Neural cell (in vitro differentiated cells): ENCODE measurements around the gene ATP5F1E. TPM values are rescaled to one million over a fixed set of nuclear protein-coding genes. Genes with fewer than 3 reads are reported as not detected.
"Not testable (repeated sequence)": the region's sequence is repeated elsewhere in the genome, so short reads cannot be mapped to it uniquely, and the experiment has no call there.

ENCODE experiments used
- H2AFZ ChIP-seq: fragments of 200-600, 300-800 bp; sonication (generic), shearing (Covaris generic); 2 replicates; pipeline ENCODE4 v1.6.0; 2014; ENCODE audit warnings: low read depth, mild to moderate bottlenecking, antibody characterized with exemption, low read length, moderate library complexity
- H3F3A ChIP-seq: fragments of 200-600 bp; shearing (Covaris generic); 2 replicates; pipeline ENCODE4 v1.6.1; 2016; ENCODE audit warnings: mild to moderate bottlenecking, moderate library complexity, mixed read lengths, antibody characterized with exemption, low read length; ENCODE audit not compliant: insufficient read depth, poor library complexity, severe bottlenecking
- H3K27ac ChIP-seq: fragments of 200-600, 300-800 bp; sonication (generic), shearing (Covaris generic); 2 replicates; pipeline ENCODE4 v1.5.1; 2014; ENCODE audit warnings: mild to moderate bottlenecking, low read length, moderate library complexity
- H3K27me3 ChIP-seq: fragments of 300-800, 200-600 bp; sonication (generic), shearing (Covaris generic); 2 replicates; pipeline ENCODE4 v1.6.0; 2014; ENCODE audit warnings: mild to moderate bottlenecking, low read depth, low read length, moderate library complexity; ENCODE audit not compliant: insufficient read depth
- H3K36me3 ChIP-seq: fragments of 300-800, 200-600 bp; sonication (generic), shearing (Covaris generic); 2 replicates; pipeline ENCODE4 v1.5.1; 2014; ENCODE audit warnings: mild to moderate bottlenecking, antibody characterized with exemption, low read length, moderate library complexity; ENCODE audit not compliant: insufficient read depth
- H3K4me2 ChIP-seq: fragments of 300-800, 200-600 bp; sonication (generic), shearing (Covaris generic); 2 replicates; pipeline ENCODE4 v1.6.0; 2014; ENCODE audit warnings: mild to moderate bottlenecking, low read length
- H3K4me3 ChIP-seq: fragments of 300-800, 200-600 bp; sonication (generic), shearing (Covaris generic); 2 replicates; pipeline ENCODE4 v1.5.1; 2014; ENCODE audit warnings: mild to moderate bottlenecking, low read length, moderate library complexity
- H3K79me2 ChIP-seq: fragments of 200-600 bp; shearing (Covaris generic); replicated peaks from 2 replicates; pipeline ENCODE4 v1.6.0; 2014; ENCODE audit warnings: mild to moderate bottlenecking, low read length, moderate library complexity; ENCODE audit not compliant: insufficient read depth
- H3K9ac ChIP-seq: fragments of 300-800, 200-600 bp; sonication (generic), shearing (Covaris generic); 2 replicates; pipeline ENCODE4 v1.6.1; 2016; ENCODE audit warnings: mild to moderate bottlenecking, low read length, mixed read lengths
- H3K9me2 ChIP-seq: fragments of 200-600 bp; shearing (Covaris generic); 2 replicates; pipeline ENCODE4 v1.6.1; 2016; ENCODE audit warnings: mild to moderate bottlenecking, low read length, mixed read lengths; ENCODE audit not compliant: insufficient read depth
- H3K9me3 ChIP-seq: fragments of 200-600, 300-800 bp; sonication (generic), shearing (Covaris generic); 2 replicates; pipeline ENCODE4 v1.6.1; 2016; ENCODE audit warnings: mild to moderate bottlenecking, mixed run types, low read length, moderate library complexity, mixed read lengths
- H4K20me1 ChIP-seq: fragments of 200-600 bp; shearing (Covaris generic); 2 replicates; pipeline ENCODE4 v1.6.1; 2016; ENCODE audit warnings: mild to moderate bottlenecking, mixed run types; ENCODE audit not compliant: insufficient read depth
- EP300 ChIP-seq: fragments of 450-650 bp; conservative IDR thresholded peaks from 2 replicates; pipeline ENCODE4 v1.6.1; 2014; ENCODE audit warnings: antibody characterized with exemption, mild to moderate bottlenecking, moderate library complexity; ENCODE audit not compliant: poor library complexity, severe bottlenecking
- EZH2 ChIP-seq: fragments of 200-600, 300-800 bp; shearing (Covaris generic), sonication (generic); IDR thresholded peaks from 2 replicates; pipeline ENCODE4 v1.6.1; 2014; ENCODE audit warnings: antibody characterized with exemption, low read length, borderline replicate concordance, mild to moderate bottlenecking; ENCODE audit not compliant: insufficient read depth, poor library complexity, severe bottlenecking
- MXI1 ChIP-seq: fragments of 450-650 bp; conservative IDR thresholded peaks from 2 replicates; pipeline ENCODE4 v1.6.1; 2014; ENCODE audit warnings: antibody characterized with exemption, mild to moderate bottlenecking; ENCODE audit not compliant: poor library complexity, severe bottlenecking
- POLR2AphosphoS5 ChIP-seq: IDR thresholded peaks from 2 replicates; pipeline ENCODE4 v1.6.1; 2012
- RAD21 ChIP-seq: fragments of 450-650 bp; conservative IDR thresholded peaks from 2 replicates; pipeline ENCODE4 v1.6.1; 2014; ENCODE audit warnings: antibody characterized with exemption, mild to moderate bottlenecking, moderate library complexity
- REST ChIP-seq: IDR thresholded peaks from 2 replicates; pipeline ENCODE4 v1.6.1; 2012; ENCODE audit warnings: borderline replicate concordance
- SMC3 ChIP-seq: fragments of 450-650 bp; conservative IDR thresholded peaks from 2 replicates; pipeline ENCODE4 v1.6.1; 2014; ENCODE audit warnings: antibody characterized with exemption, mild to moderate bottlenecking, moderate library complexity; ENCODE audit not compliant: poor library complexity
- TAF1 ChIP-seq: IDR thresholded peaks from 2 replicates; pipeline ENCODE4 v1.6.1; 2012; ENCODE audit warnings: low read depth
- polyA plus RNA-seq: library from polyadenylated mRNA; depleted of rRNA; stranded (reverse); fragments of >200 nt; gene quantifications from 2 replicates; pipeline ENCODE4 v1.2.3, GENCODE V29; 2014
- TF ChIP-seq, protein P1 (sequence below): fragments of 450-650 bp; IDR thresholded peaks from 2 replicates; pipeline ENCODE4 v1.5.1; 2014; ENCODE audit warnings: antibody characterized with exemption, mild to moderate bottlenecking, moderate library complexity; ENCODE audit not compliant: poor library complexity, severe bottlenecking

The ATP5F1E gene
- polyA plus RNA-seq, 1 donor from 2014 or later, result 133 TPM

DNA sequence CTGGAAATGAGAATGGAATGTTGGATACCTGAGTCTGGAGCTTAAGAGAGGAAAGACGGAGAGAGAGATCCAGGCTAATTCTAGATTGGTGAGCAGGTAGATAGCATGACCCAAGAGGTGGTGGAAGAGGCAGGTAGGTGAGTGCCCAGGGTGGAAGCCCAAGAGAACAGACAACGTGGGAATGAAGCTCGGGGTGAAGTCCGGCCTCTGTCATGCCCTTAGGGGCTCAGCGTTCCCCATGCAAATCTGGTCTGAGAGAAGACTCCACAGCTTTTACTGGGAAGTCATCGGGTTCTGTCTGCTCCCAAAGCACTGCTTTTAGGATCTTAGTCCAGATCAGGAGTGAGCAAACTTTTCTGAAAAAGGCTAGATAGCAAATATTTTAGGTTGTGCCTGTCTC, 47.4 kb downstream of the ATP5F1E start:
- no peaks in the 10 kb centered on the region for H3K9me3 ChIP-seq
- H2AFZ ChIP-seq, result no peak overlapping the region
- no peak overlapping the region for H3K27ac ChIP-seq
- no peak overlapping the region for H3K4me2 ChIP-seq
- no peaks in the 10 kb centered on the region for H3K27me3 ChIP-seq
- no peaks in the 10 kb centered on the region for H3F3A ChIP-seq
- H3K9ac ChIP-seq, result no peak overlapping the region
- H3K79me2 ChIP-seq, result peaks cover 25% of the 10 kb centered on the region
- no peaks in the 10 kb centered on the region for H4K20me1 ChIP-seq
- H3K4me3 ChIP-seq, result no peak overlapping the region
- no peaks in the 10 kb centered on the region for H3K36me3 ChIP-seq
- no peaks in the 10 kb centered on the region for H3K9me2 ChIP-seq
- TF ChIP-seq REST (no peak), EZH2 (no peak), MXI1 (no peak), EP300 (no peak), POLR2AphosphoS5 (no peak), TAF1 (no peak), RAD21 (no peak), SMC3 (no peak)
- TF ChIP-seq, protein P1, sequence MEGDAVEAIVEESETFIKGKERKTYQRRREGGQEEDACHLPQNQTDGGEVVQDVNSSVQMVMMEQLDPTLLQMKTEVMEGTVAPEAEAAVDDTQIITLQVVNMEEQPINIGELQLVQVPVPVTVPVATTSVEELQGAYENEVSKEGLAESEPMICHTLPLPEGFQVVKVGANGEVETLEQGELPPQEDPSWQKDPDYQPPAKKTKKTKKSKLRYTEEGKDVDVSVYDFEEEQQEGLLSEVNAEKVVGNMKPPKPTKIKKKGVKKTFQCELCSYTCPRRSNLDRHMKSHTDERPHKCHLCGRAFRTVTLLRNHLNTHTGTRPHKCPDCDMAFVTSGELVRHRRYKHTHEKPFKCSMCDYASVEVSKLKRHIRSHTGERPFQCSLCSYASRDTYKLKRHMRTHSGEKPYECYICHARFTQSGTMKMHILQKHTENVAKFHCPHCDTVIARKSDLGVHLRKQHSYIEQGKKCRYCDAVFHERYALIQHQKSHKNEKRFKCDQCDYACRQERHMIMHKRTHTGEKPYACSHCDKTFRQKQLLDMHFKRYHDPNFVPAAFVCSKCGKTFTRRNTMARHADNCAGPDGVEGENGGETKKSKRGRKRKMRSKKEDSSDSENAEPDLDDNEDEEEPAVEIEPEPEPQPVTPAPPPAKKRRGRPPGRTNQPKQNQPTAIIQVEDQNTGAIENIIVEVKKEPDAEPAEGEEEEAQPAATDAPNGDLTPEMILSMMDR, result no peak

DNA sequence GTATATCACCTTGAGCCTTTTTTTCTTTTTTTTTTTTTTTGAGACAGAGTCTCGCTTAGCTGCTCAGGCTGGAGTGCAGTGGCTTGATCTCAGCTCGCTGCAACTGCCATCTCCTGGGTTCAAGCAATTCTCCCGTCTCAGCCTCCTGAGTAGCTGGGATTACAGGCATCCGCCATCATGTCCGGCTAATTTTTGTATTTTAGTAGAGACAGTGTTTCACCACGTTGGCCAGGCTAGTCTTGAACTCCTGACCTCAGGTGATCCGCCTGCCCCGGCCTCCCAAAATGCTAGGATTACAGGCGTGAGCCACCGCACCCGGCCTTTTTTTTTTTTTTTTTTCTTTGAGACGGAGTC, 49.0 kb downstream of the ATP5F1E start:
- H3K4me2 ChIP-seq, H3K27me3 ChIP-seq, H3K36me3 ChIP-seq, H3K9me3 ChIP-seq, H3K9me2 ChIP-seq, H4K20me1 ChIP-seq, H3K9ac ChIP-seq, H3K27ac ChIP-seq, H2AFZ ChIP-seq, H3F3A ChIP-seq: not testable (repeated sequence)
- peak overlapping the region; percentile 81 for H3K4me3 ChIP-seq
- H3K79me2 ChIP-seq, result peaks cover 25% of the 10 kb centered on the region
